ENCODE data around the gene VPS11.

Gene VPS11

GRCh38 chr11:119126675-119127268, 59.2 kb downstream of the VPS11 start:
- no peak for DNase-seq

- no peak for DNase-seq
Measured at GRCh38 chr11:119130662-119131061, 63.0 kb downstream of the VPS11 start.

Measured in NCI-H446 treated with DMSO at 0.1 percent for 48 hours (cell line).